Gastroesophageal sphincter (tissue), 3 donors: Measurements from ENCODE around the gene MAP9.

Source experiments
- EP300 ChIP-seq: sonication (generic); formaldehyde crosslinking; IDR thresholded peaks from one replicate; pipeline ENCODE4 v1.6.1; 2017; ENCODE audit warnings: antibody characterized with exemption, mild to moderate bottlenecking
- POLR2A ChIP-seq, 2 donors: fragments of 450-650 bp; IDR thresholded peaks; one replicate each; pipeline ENCODE4 v1.6.1; 2017; ENCODE audit warnings: antibody characterized with exemption in 2 of 2, mild to moderate bottlenecking in 2 of 2, moderate library complexity in 1 of 2
- POLR2AphosphoS5 ChIP-seq: sonication (generic); formaldehyde crosslinking; IDR thresholded peaks from one replicate; pipeline ENCODE4 v1.6.1; 2017; ENCODE audit warnings: antibody characterized with exemption
- TF ChIP-seq, protein P1 (sequence below), 4 experiments: fragments of 200-600 bp in 2 of 4; fragments of 450-650 bp in 2 of 4; sonication (generic) in 1 of 4; IDR thresholded peaks; one replicate each; pipeline ENCODE4 v1.5.1; 2017 to 2019; ENCODE audit warnings: antibody characterized with exemption in 4 of 4, mild to moderate bottlenecking in 2 of 4, moderate library complexity in 2 of 4

DNA sequence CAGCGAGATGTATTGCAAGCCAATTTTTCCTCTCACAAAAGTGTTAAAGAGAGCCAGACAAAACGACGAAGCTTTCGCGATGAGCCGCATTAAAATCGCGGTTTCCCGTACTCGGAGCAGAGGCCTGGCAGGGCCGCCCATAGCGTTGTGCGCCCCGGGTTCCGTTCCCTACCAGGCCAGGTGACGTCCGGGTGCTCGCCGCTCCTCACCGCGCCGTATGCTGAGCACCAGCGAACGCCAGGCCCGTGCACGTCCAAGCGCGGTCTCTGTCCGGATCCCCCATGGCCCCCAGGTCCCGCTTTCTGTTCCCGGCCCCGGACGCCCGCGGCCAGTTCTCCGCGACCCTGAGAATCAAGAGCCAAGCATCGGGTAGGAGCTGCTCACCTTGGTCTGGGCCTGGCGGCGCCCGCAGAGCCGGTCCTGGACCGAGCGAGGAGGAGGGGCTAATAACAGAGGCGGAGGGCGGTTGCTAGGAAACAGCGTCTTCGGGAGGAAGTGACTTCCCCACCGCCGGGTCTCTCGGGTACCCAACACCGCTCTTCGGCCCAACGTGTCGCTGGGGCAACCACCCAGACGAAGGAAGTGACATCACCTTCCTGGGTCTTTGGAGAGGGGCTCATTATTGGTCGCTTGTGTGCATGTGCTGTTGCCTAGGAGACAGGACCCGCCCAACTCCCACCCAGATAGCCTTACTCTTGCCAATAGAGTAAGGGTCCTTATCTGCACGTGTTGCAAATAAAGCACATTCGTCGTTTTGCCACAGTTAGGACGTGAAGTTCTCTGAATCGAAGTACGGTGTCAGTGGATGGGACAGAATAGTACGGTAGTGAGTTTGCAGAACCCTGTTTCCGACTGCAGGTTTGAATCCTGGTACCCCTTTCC, at the start of gene MAP9:
- TF ChIP-seq, protein P1, sequence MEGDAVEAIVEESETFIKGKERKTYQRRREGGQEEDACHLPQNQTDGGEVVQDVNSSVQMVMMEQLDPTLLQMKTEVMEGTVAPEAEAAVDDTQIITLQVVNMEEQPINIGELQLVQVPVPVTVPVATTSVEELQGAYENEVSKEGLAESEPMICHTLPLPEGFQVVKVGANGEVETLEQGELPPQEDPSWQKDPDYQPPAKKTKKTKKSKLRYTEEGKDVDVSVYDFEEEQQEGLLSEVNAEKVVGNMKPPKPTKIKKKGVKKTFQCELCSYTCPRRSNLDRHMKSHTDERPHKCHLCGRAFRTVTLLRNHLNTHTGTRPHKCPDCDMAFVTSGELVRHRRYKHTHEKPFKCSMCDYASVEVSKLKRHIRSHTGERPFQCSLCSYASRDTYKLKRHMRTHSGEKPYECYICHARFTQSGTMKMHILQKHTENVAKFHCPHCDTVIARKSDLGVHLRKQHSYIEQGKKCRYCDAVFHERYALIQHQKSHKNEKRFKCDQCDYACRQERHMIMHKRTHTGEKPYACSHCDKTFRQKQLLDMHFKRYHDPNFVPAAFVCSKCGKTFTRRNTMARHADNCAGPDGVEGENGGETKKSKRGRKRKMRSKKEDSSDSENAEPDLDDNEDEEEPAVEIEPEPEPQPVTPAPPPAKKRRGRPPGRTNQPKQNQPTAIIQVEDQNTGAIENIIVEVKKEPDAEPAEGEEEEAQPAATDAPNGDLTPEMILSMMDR (IDR thresholded peaks at IDR 0.05) = no peak
- TF ChIP-seq POLR2A (IDR thresholded peaks at IDR 0.05) (no peak), EP300 (no peak), POLR2AphosphoS5 (no peak)
